ENCODE results near the gene ARHGAP28.

ARHGAP28 gene, protein sequence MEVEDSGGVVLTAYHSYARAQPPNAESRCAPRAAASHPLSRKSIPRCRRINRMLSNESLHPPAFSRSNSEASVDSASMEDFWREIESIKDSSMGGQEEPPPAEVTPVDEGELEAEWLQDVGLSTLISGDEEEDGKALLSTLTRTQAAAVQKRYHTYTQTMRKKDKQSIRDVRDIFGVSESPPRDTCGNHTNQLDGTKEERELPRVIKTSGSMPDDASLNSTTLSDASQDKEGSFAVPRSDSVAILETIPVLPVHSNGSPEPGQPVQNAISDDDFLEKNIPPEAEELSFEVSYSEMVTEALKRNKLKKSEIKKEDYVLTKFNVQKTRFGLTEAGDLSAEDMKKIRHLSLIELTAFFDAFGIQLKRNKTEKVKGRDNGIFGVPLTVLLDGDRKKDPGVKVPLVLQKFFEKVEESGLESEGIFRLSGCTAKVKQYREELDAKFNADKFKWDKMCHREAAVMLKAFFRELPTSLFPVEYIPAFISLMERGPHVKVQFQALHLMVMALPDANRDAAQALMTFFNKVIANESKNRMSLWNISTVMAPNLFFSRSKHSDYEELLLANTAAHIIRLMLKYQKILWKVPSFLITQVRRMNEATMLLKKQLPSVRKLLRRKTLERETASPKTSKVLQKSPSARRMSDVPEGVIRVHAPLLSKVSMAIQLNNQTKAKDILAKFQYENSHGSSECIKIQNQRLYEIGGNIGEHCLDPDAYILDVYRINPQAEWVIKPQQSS

DNA sequence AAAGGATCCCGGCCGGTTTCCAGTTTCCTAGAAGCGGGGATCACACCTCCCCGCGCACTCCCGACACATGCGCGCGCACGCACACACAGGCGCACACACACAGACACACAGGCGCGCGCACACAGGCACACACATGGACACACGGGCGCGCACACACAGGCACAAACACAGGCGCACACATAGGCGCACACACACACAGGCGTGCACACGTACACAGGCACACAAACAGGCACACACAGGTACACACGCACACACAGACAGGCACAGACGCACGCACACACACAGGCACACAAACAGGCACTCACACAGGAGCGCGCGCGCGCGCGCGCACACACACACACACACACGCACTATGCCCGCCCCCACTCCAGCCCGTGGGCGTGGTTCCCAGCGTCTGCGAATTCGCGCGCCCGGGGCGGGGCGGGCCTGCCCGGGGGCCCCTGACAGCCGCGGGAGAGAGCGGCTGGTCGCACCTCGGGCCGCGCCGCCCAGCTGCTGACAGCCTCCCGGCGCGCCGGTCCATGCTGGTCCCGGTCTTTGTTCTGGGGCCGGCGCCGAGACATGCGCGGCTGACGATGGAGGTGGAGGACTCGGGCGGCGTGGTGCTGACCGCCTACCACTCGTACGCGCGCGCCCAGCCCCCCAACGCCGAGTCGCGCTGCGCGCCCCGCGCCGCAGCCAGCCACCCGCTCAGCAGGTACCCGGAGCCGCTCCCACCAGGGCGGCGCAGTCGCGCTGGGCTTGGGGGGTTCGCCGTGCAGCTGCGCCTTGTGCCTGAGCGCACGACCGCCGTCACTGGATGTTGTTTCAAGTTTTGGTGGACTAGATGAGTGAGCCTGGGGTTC lies at the start of gene ARHGAP28:
ARHGAP28 (plus strand) TSS at position 470 of the 845 bp plus-strand sequence; CDS start at position 576, 106 bp downstream.
- DNase-seq: peak; percentile 33 to 37

DNA sequence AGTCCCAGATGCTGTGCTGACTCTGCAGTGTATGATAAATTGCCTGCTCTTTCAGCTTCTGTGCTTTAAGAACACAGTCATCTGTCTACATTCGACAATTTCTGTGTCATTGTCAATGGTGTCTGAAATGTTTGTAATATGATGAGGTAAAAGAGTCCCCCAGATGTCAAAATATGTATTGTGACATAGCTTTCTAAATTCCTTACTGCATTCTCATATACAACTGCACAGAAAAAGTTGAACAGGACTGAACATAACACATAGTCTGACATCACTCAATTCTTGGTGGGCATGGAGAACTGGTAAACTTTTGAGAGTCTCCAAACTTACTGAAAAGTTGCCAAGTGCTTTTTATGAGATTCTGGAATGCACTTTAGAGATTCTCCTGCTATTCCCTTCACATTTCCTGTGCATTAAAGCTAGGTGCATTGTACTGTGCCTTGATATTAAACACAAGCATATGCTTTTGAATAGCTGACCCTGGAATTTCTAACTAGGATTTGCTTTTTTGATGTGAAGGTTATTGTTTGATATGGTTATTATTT lies 48.1 kb upstream of the ARHGAP28 start:
- no peak for DNase-seq

GRCh38 chr18:6682437-6683111 lies 46.9 kb upstream of the ARHGAP28 start:
- no peak for DNase-seq

GRCh38 chr18:6683112-6683876 lies 46.2 kb upstream of the ARHGAP28 start:
- no peak for DNase-seq

- DNase-seq: no peak
These were observed 41.8 kb upstream of the ARHGAP28 start for GRCh38 chr18:6687676-6688075.

DNA sequence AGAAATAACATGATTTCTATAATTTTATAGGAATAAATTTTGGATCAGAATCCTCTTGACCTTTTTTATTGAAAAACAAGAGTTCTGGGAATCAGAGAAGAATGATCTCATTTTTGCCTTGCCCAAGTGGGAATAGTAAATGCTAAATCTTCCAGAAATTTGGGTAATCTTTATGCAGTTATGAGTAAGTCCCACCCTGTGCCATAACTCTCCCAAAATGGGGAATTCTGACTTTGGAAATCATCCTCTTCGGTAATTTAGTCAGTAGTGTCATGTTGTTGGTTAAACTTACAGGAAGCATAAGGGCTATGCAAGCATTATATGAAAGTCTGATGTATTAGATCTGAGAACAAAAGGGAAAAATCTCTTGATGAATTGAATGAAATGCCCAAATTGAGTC lies 20.6 kb upstream of the ARHGAP28 start:
- no peak for DNase-seq

- DNase-seq: no peak
These were observed 18.0 kb upstream of the ARHGAP28 start for GRCh38 chr18:6711467-6711866.

DNA sequence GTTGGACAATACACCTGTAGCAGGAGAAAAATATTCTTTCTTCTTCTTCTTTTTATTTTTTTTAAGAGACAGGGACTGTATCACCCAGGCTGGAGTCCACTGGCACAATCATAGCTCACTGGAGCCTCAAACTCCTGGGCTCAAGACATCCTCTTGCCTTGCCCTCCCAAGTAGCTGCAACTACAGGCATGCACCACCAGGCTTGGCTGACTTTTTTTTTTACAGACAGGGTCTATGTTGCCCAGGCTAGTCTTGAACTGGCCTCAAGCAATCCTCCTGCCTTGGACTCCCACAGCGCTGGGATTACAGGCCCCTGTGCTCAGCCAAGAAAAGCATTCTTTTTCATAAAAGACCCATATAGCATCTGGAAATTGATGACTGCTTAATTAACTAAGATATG lies 17.1 kb upstream of the ARHGAP28 start:
- no peak for DNase-seq

GRCh38 chr18:6714010-6714409 lies 15.5 kb upstream of the ARHGAP28 start:
- no peak for DNase-seq

GRCh38 chr18:6718267-6718666 lies 11.2 kb upstream of the ARHGAP28 start:
- no peak for DNase-seq

DNA sequence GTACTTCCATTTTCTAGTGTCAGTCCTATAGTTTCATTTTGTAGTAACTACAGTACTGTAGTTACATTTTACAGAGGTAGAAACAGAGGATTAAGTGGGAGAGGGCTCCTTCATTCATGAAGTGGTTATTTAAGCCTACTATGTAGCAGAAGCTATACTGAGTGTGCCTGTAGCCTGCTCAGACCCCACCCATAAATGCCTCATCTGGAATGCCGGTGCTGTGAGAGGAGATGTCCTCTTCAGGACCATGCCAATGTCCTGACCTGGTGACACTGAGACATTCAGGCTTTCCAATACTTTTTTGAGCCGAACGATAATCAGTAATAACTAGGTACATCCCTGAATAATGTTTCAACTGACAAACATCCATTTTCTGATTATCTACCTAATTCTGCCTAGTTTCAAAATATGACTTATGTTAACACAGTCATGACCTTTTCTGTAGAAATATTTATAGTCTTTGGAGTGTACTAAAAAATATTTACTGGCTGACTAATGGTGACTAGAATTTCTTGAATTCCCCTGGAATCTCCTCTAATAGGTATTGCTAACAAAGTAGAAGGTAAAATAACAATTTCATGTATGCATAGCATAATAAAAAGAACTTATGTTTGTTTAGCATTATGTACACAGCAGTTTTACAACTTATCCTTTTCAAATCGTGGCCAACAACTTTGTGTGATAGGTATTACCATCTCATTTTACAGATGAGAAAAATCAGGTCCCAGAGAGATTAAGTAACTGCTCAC lies 10.2 kb upstream of the ARHGAP28 start:
- no peak for DNase-seq

DNA sequence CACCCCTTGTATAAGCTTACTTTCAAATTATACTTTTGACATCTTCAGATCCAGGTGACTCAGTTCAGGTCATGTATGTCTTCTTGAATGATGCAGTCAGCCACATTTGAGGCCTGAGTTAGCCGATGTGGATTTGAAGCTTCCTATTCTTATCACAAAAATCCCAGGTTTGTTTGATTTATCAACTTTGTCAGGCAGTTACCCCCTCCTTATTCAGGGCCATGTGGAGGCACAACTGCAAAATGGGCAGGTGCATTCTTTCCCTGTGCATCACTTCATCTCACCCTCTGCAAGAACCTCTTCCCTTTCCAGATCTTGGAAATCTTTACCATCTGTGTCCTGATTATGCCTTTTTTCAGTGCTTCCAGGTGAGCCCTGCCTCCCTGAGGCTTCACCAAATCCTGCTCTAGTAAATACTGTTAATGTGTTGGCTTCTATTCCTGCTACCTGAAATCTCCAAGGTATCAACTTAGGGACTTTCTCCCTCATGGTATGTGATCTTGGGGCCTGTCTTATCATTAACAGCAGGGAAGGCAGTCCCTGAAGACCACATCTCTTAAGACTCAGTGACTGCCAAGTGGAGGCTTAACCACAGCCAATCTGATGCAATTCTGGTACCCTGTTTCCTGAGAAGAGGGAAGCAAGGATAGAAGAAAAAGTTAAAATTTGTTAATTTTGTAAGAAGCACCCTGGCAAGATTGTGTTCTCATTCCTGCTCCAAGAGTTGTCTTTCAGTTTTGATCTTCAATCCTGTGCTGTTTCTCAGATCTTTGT lies 9.4 kb upstream of the ARHGAP28 start:
- DNase-seq: no peak

DNA sequence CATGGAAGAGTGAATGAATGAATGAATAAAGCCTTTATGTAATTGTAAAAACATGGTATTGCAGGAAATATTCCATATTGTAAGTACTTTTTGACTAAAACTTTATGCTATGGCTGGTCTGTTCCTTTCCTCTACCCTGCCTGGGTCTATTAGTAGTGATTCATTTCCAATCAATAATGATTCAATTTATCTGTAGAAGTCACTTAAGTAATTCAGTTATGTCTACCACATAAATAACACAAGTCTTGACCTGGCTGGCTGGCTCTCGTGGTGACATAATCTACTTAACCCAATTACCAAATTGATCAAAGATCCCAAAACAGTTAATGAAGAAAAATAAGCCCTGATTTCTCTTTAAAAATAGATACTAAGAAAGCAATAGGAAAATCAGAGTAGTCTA lies 7.8 kb upstream of the ARHGAP28 start:
- DNase-seq: no peak

- DNase-seq: no peak
These were observed 6.8 kb upstream of the ARHGAP28 start for GRCh38 chr18:6722690-6723089.

DNA sequence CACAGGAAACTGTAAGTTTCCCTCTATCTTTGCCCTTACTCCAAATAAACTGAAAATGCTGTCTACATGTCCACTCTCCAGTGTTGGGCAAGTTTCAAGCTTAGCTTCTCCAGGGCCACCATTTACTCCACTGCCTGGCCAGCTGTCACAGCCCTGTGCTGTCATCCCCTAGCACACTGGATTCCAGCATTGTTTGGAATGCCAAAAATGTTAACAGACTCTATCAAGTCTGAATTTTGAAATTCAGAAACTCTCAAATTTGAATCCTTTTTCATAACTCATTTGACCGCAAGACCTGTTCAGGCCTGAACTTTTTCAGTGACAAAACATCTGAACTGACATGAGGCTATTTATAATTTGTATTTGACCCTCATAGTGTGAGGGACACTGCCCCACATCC lies 5.2 kb upstream of the ARHGAP28 start:
- no peak for DNase-seq

DNA sequence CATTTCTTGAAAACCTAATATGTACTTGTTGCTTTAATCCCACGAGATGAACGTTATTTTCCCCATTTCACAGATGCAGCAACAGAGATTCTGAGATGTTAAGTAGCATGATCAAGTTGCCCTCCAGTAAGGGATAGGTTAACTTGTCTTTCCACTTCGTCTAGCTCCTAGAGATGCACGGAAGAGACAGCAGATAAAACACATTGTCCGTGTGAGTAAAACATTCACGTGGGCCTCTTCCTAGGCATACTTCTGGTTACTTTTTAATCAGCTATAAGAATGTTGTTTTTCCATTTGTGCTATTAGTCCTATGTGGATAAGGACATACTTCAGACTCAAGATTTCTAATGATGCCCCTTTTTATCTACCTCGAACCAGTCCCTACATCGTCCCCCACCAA lies 1.2 kb upstream of the ARHGAP28 start:
- no peak for DNase-seq

DNA sequence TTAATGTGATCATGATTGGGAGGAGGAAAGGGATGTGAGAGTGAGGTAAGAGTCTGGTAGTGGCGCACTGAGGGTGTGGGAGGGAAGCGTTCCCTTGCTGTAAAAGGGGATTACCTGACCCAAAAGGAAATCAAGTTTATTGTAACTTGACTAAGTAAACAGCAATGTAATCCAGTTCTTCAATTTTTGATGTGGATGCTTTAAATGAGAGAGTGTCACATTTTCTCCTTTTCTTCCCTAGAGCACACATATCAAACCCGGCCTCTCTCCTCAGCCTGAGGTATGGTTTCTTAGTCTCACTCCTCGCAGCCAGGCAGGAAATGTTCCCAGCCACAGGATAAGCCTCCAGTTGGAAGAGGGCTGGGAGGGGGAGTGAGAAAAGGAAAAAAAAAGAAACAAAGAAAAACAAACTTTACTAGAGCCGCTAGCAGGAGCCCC lies 688 bp upstream of the ARHGAP28 start:
- DNase-seq: peak in 1 of 2 experiments; percentile 10

DNA sequence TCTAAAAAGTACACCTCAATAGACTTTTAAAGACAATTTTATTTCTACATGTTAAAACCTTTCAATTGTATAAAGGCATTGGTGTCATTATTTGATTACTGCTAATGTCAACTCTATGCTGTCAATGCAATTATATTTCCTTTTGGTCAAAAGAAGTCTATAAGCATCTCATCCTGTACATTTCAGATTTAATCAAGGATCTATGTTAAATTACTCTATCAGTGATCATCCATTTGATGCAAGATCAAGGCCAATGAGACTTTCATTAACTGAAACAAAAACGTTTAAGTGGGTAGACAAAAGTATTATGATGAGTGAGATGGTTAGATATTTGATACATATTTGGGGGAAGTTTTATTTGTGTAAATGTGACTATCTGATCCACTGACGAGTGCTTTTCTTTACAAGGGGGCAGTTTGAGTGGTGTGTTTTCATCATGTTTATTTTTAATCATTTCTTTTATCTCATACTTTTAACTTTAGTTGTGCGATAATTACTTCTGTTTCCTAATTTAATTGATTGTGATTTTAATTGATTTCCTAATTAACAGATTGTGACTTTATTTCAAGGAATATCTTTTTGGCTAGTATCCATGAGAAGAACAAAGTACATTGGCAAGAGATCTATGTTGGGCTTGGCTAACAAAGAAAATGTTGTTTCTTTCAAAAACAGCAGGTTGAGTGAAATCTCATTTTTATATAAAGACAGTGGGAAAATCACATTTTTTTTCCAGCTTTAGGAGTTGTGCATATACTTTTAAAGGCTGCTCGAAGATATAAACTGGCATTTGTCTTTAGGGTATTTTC lies 1.1 kb downstream of the ARHGAP28 start:
- no peak for DNase-seq

DNA sequence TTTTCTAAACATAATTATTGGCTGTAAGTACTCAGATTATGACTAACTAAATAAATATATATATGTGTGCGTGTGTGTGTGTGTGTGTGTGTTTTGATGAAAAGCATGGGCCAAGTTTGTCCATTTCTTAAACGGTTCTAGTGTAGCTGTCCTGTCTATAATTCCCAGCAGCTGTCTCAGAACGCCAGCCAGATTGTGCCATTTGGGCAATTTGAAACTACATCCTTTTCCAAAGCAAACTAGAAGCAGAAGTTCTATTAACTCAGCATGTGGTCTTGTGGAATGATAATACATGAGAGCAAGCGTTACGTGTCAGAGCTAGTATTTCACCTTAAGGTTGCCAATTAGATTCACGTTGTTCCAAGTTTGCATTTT lies 1.7 kb downstream of the ARHGAP28 start:
- DNase-seq: no peak
